Nephron progenitor cell (in vitro differentiated cells): ENCODE measurements around the gene ANKRD44.
"Not testable (repeated sequence)": the region's sequence is repeated elsewhere in the genome, so short reads cannot be mapped to it uniquely, and the experiment has no call there.

ENCODE experiments used
- DNase-seq: peaks from one replicate; pipeline ENCODE4 v3.0.0; 2021
- H3K27ac Mint-ChIP-seq: 2 replicates; pipeline ENCODE4 v1.8.0; 2021; ENCODE audit warnings: mild to moderate bottlenecking, moderate library complexity, mixed read lengths
- H3K27me3 Mint-ChIP-seq: 2 replicates; pipeline ENCODE4 v1.8.0; 2021; ENCODE audit warnings: mild to moderate bottlenecking, low read depth, mixed read lengths; ENCODE audit not compliant: poor library complexity
- H3K36me3 Mint-ChIP-seq: 2 replicates; pipeline ENCODE4 v1.8.0; 2021; ENCODE audit warnings: low read depth, mixed read lengths
- H3K4me1 Mint-ChIP-seq: 2 replicates; pipeline ENCODE4 v1.8.0; 2021; ENCODE audit warnings: mixed read lengths
- H3K4me3 Mint-ChIP-seq: 2 replicates; pipeline ENCODE4 v1.8.0; 2021; ENCODE audit warnings: mild to moderate bottlenecking, moderate library complexity, mixed read lengths
- H3K9me3 Mint-ChIP-seq: 2 replicates; pipeline ENCODE4 v1.8.0; 2021; ENCODE audit warnings: mild to moderate bottlenecking, moderate library complexity, mixed read lengths
- TF ChIP-seq, protein P1 (sequence below): fragments of 200-600 bp; sonication (generic); IDR thresholded peaks from 2 replicates; pipeline ENCODE4 v1.5.0; 2021; ENCODE audit warnings: antibody characterized with exemption

ANKRD44 gene

GRCh38 chr2:197241153-197241552 lies 69.4 kb downstream of the ANKRD44 start:
- TF ChIP-seq, protein P1, sequence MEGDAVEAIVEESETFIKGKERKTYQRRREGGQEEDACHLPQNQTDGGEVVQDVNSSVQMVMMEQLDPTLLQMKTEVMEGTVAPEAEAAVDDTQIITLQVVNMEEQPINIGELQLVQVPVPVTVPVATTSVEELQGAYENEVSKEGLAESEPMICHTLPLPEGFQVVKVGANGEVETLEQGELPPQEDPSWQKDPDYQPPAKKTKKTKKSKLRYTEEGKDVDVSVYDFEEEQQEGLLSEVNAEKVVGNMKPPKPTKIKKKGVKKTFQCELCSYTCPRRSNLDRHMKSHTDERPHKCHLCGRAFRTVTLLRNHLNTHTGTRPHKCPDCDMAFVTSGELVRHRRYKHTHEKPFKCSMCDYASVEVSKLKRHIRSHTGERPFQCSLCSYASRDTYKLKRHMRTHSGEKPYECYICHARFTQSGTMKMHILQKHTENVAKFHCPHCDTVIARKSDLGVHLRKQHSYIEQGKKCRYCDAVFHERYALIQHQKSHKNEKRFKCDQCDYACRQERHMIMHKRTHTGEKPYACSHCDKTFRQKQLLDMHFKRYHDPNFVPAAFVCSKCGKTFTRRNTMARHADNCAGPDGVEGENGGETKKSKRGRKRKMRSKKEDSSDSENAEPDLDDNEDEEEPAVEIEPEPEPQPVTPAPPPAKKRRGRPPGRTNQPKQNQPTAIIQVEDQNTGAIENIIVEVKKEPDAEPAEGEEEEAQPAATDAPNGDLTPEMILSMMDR, result no peak
- no peaks in the 10 kb centered on the region for H3K36me3 Mint-ChIP-seq
- DNase-seq, result no peak
- no peaks in the 10 kb centered on the region for H3K9me3 Mint-ChIP-seq
- H3K27ac Mint-ChIP-seq, result no peak overlapping the region
- H3K4me3 Mint-ChIP-seq, result no peak overlapping the region
- H3K4me1 Mint-ChIP-seq, result no peaks in the 10 kb centered on the region
- H3K27me3 Mint-ChIP-seq, result peaks cover 7% of the 10 kb centered on the region

GRCh38 chr2:197240421-197241041 lies 70.0 kb downstream of the ANKRD44 start:
- Mint-ChIP-seq H3K27ac (no peak overlapping the region), H3K27me3 (peaks cover 7% of the 10 kb centered on the region), H3K36me3 (no peaks in the 10 kb centered on the region), H3K4me1 (no peaks in the 10 kb centered on the region), H3K4me3 (no peak overlapping the region), H3K9me3 (no peaks in the 10 kb centered on the region)
- TF ChIP-seq, protein P1, result no peak
- DNase-seq, result no peak

DNA sequence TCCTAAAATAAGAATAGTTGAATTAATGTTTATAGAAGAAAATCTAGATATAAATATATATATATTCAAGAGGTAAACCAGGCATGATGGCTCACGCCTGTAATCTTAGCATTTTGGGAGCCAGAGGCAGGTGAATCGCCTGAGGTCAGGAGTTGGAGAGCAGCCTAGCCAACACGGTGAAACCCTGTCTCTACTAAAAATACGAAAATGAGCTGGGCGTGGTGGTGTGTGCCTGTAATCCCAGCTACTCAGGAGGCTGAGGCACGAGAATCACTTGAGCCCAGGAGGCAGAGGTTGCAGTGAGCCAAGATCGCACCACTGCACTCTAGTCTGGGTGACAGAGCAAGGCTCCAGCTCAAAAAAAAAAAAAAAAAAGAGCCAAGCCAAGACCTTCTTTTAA lies 70.6 kb downstream of the ANKRD44 start:
- DNase-seq, result not testable (repeated sequence)

GRCh38 chr2:197239434-197239833 lies 71.1 kb downstream of the ANKRD44 start:
- no peaks in the 10 kb centered on the region for H3K36me3 Mint-ChIP-seq
- peaks cover 7% of the 10 kb centered on the region for H3K27me3 Mint-ChIP-seq
- no peak overlapping the region for H3K4me3 Mint-ChIP-seq
- no peak for DNase-seq
- no peaks in the 10 kb centered on the region for H3K4me1 Mint-ChIP-seq
- H3K27ac Mint-ChIP-seq, result no peak overlapping the region
- H3K9me3 Mint-ChIP-seq, result no peaks in the 10 kb centered on the region
- TF ChIP-seq, protein P1, result no peak

More for the DNA sequence above, 70.6 kb downstream of the ANKRD44 start:
- not testable (repeated sequence) for H3K27ac Mint-ChIP-seq, H3K4me3 Mint-ChIP-seq, H3K36me3 Mint-ChIP-seq, H3K4me1 Mint-ChIP-seq, H3K27me3 Mint-ChIP-seq, H3K9me3 Mint-ChIP-seq

DNA sequence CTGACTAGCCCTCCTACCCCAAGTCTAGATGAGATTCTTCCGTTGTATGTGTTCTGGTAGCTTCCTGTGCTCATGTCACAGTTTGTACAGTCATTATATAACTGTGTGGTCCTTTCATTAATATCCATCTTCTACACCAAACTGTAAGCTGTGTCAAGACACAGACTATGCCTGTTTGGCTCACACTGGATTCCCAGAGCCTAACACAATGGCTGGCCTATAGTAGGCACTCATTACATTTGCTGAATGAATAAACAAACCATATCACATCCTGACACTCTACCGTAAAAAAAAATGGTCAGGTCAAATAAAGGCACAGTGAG lies 72.6 kb downstream of the ANKRD44 start:
- H3K9me3 Mint-ChIP-seq, result no peaks in the 10 kb centered on the region
- peaks cover 7% of the 10 kb centered on the region for H3K4me1 Mint-ChIP-seq
- no peaks in the 10 kb centered on the region for H3K36me3 Mint-ChIP-seq
- TF ChIP-seq, protein P1, result no peak
- no peak for DNase-seq
- no peak overlapping the region for H3K27ac Mint-ChIP-seq
- H3K4me3 Mint-ChIP-seq, result no peak overlapping the region
- peaks cover 10% of the 10 kb centered on the region for H3K27me3 Mint-ChIP-seq

DNA sequence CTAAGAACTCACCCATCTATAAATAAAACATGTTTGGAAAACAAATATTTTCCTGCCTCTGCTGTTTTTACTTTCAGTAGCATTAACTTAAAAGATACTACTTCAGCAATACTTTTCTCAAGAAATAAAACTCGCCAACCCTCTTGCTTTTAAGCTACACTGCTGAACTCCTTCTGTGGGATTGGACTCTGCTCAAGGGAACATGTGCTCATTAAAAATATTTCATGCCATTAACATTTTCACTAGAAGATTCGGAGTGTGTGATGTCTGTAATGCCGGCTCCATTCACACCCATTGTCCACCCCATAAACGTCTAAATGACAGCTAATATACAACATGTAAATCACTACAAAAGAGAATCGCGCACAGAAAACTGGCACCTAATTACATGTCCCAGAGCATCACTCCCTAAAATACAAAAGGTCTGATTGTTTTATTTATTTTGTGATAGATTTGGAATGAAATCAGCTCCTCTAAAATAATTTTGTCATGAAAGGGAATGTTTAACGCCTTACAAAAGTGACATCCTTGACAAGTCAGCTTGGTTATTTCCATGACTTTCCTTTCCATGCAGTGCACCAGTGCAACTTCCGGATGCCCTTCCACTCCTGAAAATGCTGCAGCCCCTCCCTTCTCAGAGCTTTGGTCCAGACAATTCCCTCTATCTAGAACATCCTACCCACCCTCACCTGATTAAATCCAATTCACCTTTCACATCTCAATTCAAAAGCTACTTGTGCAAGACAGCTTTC lies 73.1 kb downstream of the ANKRD44 start:
- Mint-ChIP-seq H3K36me3 (no peaks in the 10 kb centered on the region), H3K9me3 (no peaks in the 10 kb centered on the region), H3K4me3 (no peak overlapping the region), H3K27ac (no peak overlapping the region), H3K27me3 (peaks cover 10% of the 10 kb centered on the region), H3K4me1 (peaks cover 13% of the 10 kb centered on the region)
- TF ChIP-seq, protein P1, result no peak
- DNase-seq, result no peak
